ENCODE data around the gene STK38. TPM values are rescaled to one million over a fixed set of nuclear protein-coding genes. Genes with fewer than 3 reads are reported as not detected.

STK38 gene
- total and polyA plus RNA-seq, 9 of the 15 experiments (the other 6 are each of a cell fraction or from before 2014, with no cell fraction given) = 5.7 to 28.7 (median 19.5) TPM

- TF ChIP-seq ZFP36 (IDR thresholded peaks at IDR 0.05; ENCODE audit: low read depth, low read length, partially characterized antibody) = no peak
- TF ChIP-seq KDM1A (IDR thresholded peaks at IDR 0.05) = no peak; a peak in 1 of 4 replicates
- TF ChIP-seq ZNF584 (CRISPR knock-in tag; IDR thresholded peaks at IDR 0.05; ENCODE audit: low read depth) = no peak; the same call in none of the 2 replicates
- peak; percentile 96 for TF ChIP-seq THAP12 (CRISPR knock-in tag; IDR thresholded peaks at IDR 0.05)
- TF ChIP-seq ZNF146 (CRISPR knock-in tag; IDR thresholded peaks at IDR 0.05; ENCODE audit: unreplicated experiment) = no peak
- TF ChIP-seq HNRNPUL1 (IDR thresholded peaks at IDR 0.05; ENCODE audit: low read length) = no peak
- peak; percentile 72 for TF ChIP-seq GABPB1 (CRISPR knock-in tag; IDR thresholded peaks at IDR 0.05)
- TF ChIP-seq PYGO2 (tag; IDR thresholded peaks at IDR 0.05) = peak; percentile 65
- peak; percentile 95 for TF ChIP-seq TFE3 (CRISPR knock-in tag; IDR thresholded peaks at IDR 0.05)
- no peak for TF ChIP-seq MED1 (CRISPR knock-in tag; IDR thresholded peaks at IDR 0.05; ENCODE audit: borderline replicate concordance)
- TF ChIP-seq STAT6 (CRISPR knock-in tag; IDR thresholded peaks at IDR 0.05) = peak; percentile 98; the same call in 1 of the 2 replicates
- no peak for TF ChIP-seq EWSR1 (IDR thresholded peaks at IDR 0.05; ENCODE audit: borderline replicate concordance, low read depth, partially characterized antibody)
- 0 out of 2 replicates have a peak, but pooled peaks have one; percentile 38 for TF ChIP-seq ERF (CRISPR knock-in tag; IDR thresholded peaks at IDR 0.05)
- peak; percentile 31; the same call in 1 of the 2 replicates for TF ChIP-seq CREB5 (CRISPR knock-in tag; IDR thresholded peaks at IDR 0.05)
- no peak for TF ChIP-seq STAT5B (CRISPR knock-in tag; IDR thresholded peaks at IDR 0.05)
- TF ChIP-seq FOXJ3 (CRISPR knock-in tag; IDR thresholded peaks at IDR 0.05) = no peak
These were observed 46.9 kb upstream of the STK38 start, which contains the start of gene SRSF3 (continued) for GRCh38 chr6:36594029-36594815.

All from K562 (cell line).